Peyer's patch (tissue), 4 donors: ENCODE data around the gene LRP5.

ENCODE experiments used
- CTCF ChIP-seq, 6 experiments: fragments of 450-650 bp in 4 of 6; fragments of 200-600 bp in 2 of 6; sonication (generic) in 1 of 6; IDR thresholded peaks; one replicate each; pipeline ENCODE4 v1.5.1; 2017 to 2019; ENCODE audit warnings: antibody characterized with exemption in 6 of 6, mild to moderate bottlenecking in 3 of 6, moderate library complexity in 1 of 6
- POLR2A ChIP-seq, 2 donors: fragments of 450-650 bp; IDR thresholded peaks; one replicate each; pipeline ENCODE4 v1.5.1; 2017; ENCODE audit warnings: antibody characterized with exemption in 2 of 2, mild to moderate bottlenecking in 2 of 2, moderate library complexity in 2 of 2

GRCh38 chr11:68382358-68382998, 70.1 kb downstream of the LRP5 start:
- TF ChIP-seq CTCF (IDR thresholded peaks at IDR 0.05) (no peak), POLR2A (IDR thresholded peaks at IDR 0.05) (no peak)
